SK-N-MC (cell line): ENCODE data around the gene NELFCD.
"Not testable (repeated sequence)": the region's sequence is repeated elsewhere in the genome, so short reads cannot be mapped to it uniquely, and the experiment has no call there.

Experiments
- DNase-seq: peaks from one replicate; pipeline ENCODE4 v3.0.0-alpha.2; 2011; ENCODE audit warnings: low read depth, low spot score
- H3K27ac ChIP-seq: fragments of 200-600 bp; sonication (generic); 2 replicates; pipeline ENCODE4 v1.5.1; 2016; ENCODE audit warnings: mixed run types
- H3K36me3 ChIP-seq: fragments of 200-600 bp; sonication (generic); 2 replicates; pipeline ENCODE4 v1.6.1; 2017; ENCODE audit warnings: antibody characterized with exemption, low read length, mixed read lengths; ENCODE audit not compliant: insufficient read depth
- H3K4me3 ChIP-seq: fragments of 200-600 bp; sonication (generic); 2 replicates; pipeline ENCODE4 v1.5.1; 2016
- H3K9ac ChIP-seq: fragments of 200-600 bp; sonication (generic); 2 replicates; pipeline ENCODE4 v1.8.0; 2017; ENCODE audit warnings: mixed run types, mixed read lengths; ENCODE audit not compliant: insufficient read length
- H3K9me3 ChIP-seq: fragments of 200-600 bp; sonication (generic); 2 replicates; pipeline ENCODE4 v1.6.1; 2017; ENCODE audit warnings: low read depth, mild to moderate bottlenecking, antibody characterized with exemption, low read length, moderate library complexity, mixed read lengths
- EZH2 ChIP-seq: fragments of 200-600 bp; sonication (generic); IDR thresholded peaks from one replicate; pipeline ENCODE4 v1.6.1; 2017; ENCODE audit warnings: antibody characterized with exemption
- FOXP2 ChIP-seq: optimal IDR thresholded peaks from 2 replicates; pipeline ENCODE3; 2011; ENCODE audit warnings: mild to moderate bottlenecking, moderate library complexity; ENCODE audit not compliant: insufficient read depth; ENCODE audit errors: extremely low read length, control extremely low read depth
- POLR2AphosphoS5 ChIP-seq: IDR thresholded peaks from 2 replicates; pipeline ENCODE4 v1.6.1; 2012; ENCODE audit warnings: mild to moderate bottlenecking, low read depth, low read length, borderline replicate concordance

Gene NELFCD

DNA sequence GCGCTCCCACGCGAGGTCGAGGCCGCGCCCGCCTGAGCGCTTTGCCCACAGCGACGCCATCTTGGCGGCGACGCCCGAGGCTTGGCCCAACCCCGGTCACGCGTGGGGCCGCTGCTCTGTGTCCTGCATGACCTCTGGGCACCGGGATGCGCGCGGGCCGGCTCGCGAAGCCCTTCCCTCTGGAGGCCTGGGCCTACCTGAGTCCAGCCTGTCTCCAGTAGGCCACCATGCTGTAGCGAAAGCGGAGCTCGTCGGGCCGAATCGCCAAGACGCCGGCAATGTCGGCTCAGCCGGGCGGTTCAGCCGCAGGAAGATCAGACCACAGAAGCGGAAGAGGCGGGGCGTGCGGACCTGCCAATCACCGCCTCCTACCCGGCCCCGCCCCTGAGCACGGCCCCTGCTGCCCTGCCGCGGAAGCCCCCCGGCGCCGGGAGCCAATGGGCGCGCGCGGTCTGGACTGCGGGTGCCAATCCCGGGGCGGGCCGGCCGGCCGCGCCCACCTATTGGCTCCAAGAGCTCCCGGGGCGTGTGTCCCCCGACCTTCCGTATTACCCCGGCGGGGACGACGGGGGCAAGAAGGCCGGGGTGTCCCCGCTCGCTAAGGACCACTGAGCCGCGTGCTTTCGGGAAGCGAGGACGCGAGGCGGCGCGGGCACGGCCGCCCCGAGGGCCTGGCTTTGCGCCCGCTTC is 51.1 kb downstream of the NELFCD start, which contains the start of gene ATP5F1E:
Gene ATP5F1E, minus strand, starts transcription at position 313 of the 690 bp plus-strand sequence. Its CDS starts 84 bp downstream, at position 229.
- H3K4me3 ChIP-seq = peak within 1 kb of the TSS; percentile 91
- peak within 1 kb of the TSS; percentile 94 for H3K9ac ChIP-seq
- no peaks in the 10 kb centered on the region for H3K9me3 ChIP-seq
- TF ChIP-seq POLR2AphosphoS5 (peak; percentile 95), FOXP2 (peak; percentile 28), EZH2 (no peak)
- peaks cover 75% of the 10 kb centered on the region for H3K36me3 ChIP-seq
- DNase-seq = no peak
- peak within 1 kb of the TSS; percentile 64 for H3K27ac ChIP-seq

GRCh38 chr20:59032713-59033059 is 51.6 kb downstream of the NELFCD start:
- peaks cover 75% of the 10 kb centered on the region for H3K36me3 ChIP-seq
- no peak for DNase-seq

DNA sequence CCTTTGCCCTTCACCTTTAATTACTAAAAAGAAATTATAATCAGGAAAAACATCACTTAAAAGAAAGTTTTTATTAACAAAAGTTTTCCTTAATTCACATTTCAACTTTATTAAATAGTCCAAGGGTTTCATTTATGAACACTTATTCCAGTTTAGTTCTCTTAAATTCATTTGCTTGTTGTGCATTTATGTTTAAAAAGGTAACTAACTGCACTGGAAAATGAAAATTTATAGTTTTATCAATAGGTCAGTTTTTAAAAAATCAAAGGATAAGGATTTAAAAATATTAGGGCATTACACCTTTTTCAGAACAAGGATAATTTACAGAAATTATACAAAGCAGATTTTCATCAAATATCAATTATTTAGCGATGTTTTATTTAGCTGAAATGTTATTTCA is 52.0 kb downstream of the NELFCD start:
- peak overlapping the region; percentile 64 for H3K27ac ChIP-seq
- H3K36me3 ChIP-seq = peaks cover 75% of the 10 kb centered on the region
- DNase-seq = no peak
- TF ChIP-seq FOXP2 (no peak), EZH2 (no peak), POLR2AphosphoS5 (no peak)
- peak overlapping the region; percentile 91 for H3K4me3 ChIP-seq
- no peaks in the 10 kb centered on the region for H3K9me3 ChIP-seq
- peak overlapping the region; percentile 83 for H3K9ac ChIP-seq

More at GRCh38 chr20:59032713-59033059, 51.6 kb downstream of the NELFCD start:
- H3K9me3 ChIP-seq = no peaks in the 10 kb centered on the region
- H3K9ac ChIP-seq = peak overlapping the region; percentile 83
- peak overlapping the region; percentile 64 for H3K27ac ChIP-seq
- no peak for TF ChIP-seq EZH2
- TF ChIP-seq FOXP2 = no peak
- no peak for TF ChIP-seq POLR2AphosphoS5
- H3K4me3 ChIP-seq = peak overlapping the region; percentile 91

DNA sequence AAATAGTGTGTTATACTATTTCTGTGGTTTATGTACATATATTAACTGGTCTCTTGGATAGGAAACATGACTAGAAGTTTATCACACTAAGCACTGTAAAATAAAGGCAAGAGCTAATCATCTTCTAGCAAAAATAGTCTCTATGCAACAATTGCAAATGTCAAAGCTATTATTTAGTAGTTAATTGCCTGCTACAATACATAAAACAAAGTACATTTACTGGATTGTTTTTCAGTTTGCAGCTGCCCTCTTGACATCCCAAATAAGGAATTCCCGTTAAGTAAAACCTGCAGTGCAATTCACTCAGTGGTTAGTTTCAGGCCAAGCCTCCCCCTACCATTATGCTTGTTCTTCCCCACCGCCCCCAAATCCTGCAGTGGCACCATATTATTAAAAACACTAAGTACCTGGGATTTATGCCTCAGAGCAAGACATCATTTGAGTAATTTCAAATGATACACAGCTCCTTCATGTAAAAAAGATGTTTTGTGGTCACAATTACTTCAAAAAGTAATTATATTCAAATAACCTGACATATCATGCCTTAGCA is 52.6 kb downstream of the NELFCD start:
- Histone ChIP-seq H3K9ac (no peak overlapping the region), H3K36me3 (peaks cover 75% of the 10 kb centered on the region), H3K27ac (peak overlapping the region; percentile 64; the same call in 1 of the 2 replicates), H3K9me3 (no peaks in the 10 kb centered on the region), H3K4me3 (no peak overlapping the region)
- DNase-seq = no peak
- TF ChIP-seq EZH2 = no peak
- TF ChIP-seq FOXP2 = no peak
- no peak for TF ChIP-seq POLR2AphosphoS5

DNA sequence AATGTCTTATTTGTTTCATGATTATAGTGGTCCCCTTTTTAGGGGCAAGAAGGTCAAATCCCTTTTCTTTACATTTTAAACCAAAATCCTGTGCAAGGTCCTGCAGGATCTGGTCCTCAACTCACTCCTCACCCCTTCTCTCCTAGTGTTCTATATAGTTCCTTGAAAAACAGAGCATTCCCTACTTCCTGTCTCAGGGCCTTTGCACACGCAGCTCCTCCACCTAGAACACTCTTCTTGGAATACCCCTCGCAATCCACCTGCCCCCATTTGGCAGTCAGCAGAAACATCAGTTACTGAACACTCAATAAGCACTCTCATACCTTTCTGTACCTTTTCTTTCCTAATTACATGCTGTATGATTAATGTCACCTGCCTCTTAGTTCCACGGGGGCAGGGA is 54.3 kb downstream of the NELFCD start:
- no peak overlapping the region for H3K9ac ChIP-seq
- no peak for TF ChIP-seq EZH2
- TF ChIP-seq POLR2AphosphoS5 = no peak
- TF ChIP-seq FOXP2 = no peak
- H3K36me3 ChIP-seq = peaks cover 67% of the 10 kb centered on the region

DNA sequence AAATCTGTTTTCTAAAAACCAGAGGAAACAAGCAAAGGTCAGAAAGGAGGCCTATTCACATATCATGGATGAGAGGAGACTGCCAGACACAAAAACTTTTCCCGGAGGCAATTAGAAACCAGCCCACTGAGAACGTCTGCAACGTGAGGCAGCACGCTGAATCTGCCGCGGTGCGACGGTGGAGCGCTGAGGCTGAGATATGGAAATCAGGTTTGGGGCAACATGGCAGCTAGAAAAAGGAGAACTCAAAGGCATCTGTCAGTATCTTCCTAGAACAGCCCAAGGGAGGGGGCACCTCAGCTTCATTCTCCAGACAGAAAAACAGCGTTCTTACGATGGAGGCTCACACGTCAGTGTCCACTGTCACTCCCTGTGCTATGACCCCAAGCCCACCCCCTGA is 56.3 kb downstream of the NELFCD start:
- no peak for DNase-seq
- Histone ChIP-seq H3K27ac (no peak overlapping the region), H3K9me3 (no peaks in the 10 kb centered on the region), H3K36me3 (peaks cover 68% of the 10 kb centered on the region), H3K4me3 (no peak overlapping the region), H3K9ac (no peak overlapping the region)
- TF ChIP-seq EZH2 (no peak), FOXP2 (no peak), POLR2AphosphoS5 (no peak)

More for the DNA sequence above, 54.3 kb downstream of the NELFCD start:
- H3K9me3 ChIP-seq = no peaks in the 10 kb centered on the region
- no peak overlapping the region for H3K4me3 ChIP-seq
- H3K27ac ChIP-seq = no peak overlapping the region
- no peak for DNase-seq

DNA sequence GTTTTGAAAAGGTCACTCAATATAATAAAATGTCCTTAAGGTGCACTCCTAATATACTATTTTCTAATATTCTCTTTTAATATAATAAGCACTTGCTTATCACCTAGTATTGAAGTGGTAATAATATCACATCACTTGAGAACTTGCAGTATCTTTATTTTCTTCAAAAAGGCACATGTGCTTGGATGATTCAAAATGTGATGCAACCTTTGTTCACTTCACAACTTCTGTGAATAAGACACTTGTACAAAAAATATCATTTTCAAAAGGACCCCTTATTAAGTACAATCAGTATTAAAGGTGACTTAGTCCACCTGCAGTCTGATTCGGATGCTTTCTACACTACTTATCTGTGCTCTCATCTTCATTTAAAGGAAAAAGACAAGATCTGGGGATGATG is 58.2 kb downstream of the NELFCD start:
- peak overlapping the region; percentile 51; the same call in 1 of the 2 replicates for H3K27ac ChIP-seq

DNA sequence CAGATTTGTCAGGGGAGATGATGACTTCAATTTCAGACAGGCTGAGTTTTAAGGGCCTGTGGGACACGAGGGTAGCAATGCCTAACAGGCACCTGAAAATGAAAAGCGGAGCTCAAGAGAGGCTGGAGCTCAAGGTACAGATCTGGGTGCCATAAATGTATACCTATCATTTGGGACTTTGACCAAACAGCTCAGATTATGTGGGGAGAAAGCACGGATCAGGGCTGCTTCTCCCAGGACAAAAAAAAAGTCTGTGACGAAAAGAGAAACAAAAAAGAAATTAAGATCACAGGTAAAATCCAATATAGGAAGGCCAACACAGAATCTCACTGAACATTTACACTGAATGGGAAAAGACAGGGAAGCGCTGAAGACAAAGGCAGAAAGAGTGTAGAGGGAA is 59.6 kb downstream of the NELFCD start:
- H3K9ac ChIP-seq = peak overlapping the region; percentile 35
- no peak for TF ChIP-seq POLR2AphosphoS5
- no peak for TF ChIP-seq EZH2
- TF ChIP-seq FOXP2 = no peak
- no peak for DNase-seq
- H3K4me3 ChIP-seq = peak overlapping the region; percentile 97
- no peak overlapping the region for H3K27ac ChIP-seq
- H3K36me3 ChIP-seq = peaks cover 48% of the 10 kb centered on the region
- H3K9me3 ChIP-seq = no peaks in the 10 kb centered on the region

More for the DNA sequence above, 58.2 kb downstream of the NELFCD start:
- H3K9ac ChIP-seq = peak overlapping the region; percentile 60
- DNase-seq = no peak
- H3K36me3 ChIP-seq = peaks cover 60% of the 10 kb centered on the region
- no peaks in the 10 kb centered on the region for H3K9me3 ChIP-seq
- peak overlapping the region; percentile 97; the same call in 1 of the 2 replicates for H3K4me3 ChIP-seq
- TF ChIP-seq FOXP2 = no peak
- no peak for TF ChIP-seq EZH2
- TF ChIP-seq POLR2AphosphoS5 = no peak

GRCh38 chr20:59041487-59041886 is 60.4 kb downstream of the NELFCD start:
- Histone ChIP-seq H3K27ac (0 out of 2 replicates have a peak overlapping the region, but pooled peaks have one; percentile 28), H3K36me3 (peaks cover 39% of the 10 kb centered on the region), H3K4me3 (peak overlapping the region; percentile 97), H3K9ac (peak overlapping the region; percentile 91)
- H3K9me3 ChIP-seq, DNase-seq: not testable (repeated sequence)
